ENCODE results near the gene KCNT2.

DNA sequence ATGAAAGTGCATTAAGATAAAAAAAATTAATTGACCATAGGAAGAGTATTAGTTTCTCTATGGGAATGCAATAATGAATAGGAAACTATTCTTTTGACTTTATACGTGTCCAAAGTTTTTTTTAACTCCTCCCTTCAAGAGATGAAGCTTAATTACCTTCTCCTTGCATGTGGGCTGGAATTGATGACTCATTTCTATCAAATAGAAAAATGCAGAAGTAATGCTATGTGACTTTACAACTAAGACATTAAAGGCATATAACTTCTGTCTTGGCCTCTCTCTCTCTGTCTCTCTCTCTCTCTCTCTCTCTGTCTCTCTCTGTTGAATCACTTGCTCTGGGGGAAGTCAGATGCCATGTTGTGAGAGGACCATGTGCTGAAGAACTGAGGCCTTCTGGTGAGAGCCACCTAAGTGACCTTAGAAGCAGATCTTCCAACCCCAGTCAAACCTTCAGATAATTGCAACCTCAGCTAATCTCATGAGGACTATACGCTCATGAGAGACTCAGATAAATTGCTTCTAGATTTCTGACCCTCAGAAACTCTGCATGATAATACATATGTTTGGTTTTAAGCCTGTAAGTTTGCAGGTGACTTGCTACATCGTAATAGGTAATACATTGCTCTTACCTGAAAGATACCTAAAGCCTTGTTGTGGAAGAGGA, 414.2 kb downstream of the KCNT2 start:
- no peak for TF ChIP-seq POLR2A (IDR thresholded peaks at IDR 0.05)
- TF ChIP-seq, protein P1, sequence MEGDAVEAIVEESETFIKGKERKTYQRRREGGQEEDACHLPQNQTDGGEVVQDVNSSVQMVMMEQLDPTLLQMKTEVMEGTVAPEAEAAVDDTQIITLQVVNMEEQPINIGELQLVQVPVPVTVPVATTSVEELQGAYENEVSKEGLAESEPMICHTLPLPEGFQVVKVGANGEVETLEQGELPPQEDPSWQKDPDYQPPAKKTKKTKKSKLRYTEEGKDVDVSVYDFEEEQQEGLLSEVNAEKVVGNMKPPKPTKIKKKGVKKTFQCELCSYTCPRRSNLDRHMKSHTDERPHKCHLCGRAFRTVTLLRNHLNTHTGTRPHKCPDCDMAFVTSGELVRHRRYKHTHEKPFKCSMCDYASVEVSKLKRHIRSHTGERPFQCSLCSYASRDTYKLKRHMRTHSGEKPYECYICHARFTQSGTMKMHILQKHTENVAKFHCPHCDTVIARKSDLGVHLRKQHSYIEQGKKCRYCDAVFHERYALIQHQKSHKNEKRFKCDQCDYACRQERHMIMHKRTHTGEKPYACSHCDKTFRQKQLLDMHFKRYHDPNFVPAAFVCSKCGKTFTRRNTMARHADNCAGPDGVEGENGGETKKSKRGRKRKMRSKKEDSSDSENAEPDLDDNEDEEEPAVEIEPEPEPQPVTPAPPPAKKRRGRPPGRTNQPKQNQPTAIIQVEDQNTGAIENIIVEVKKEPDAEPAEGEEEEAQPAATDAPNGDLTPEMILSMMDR (IDR thresholded peaks at IDR 0.05) = no peak

Measured in Peyer's patch (tissue), 4 donors.